B cell (primary cell): ENCODE data around the gene FBLIM1. TPM values are rescaled to one million over a fixed set of nuclear protein-coding genes. Genes with fewer than 3 reads are reported as not detected.

Experiments used
- ATAC-seq: fragments of 200-7000 bp; cut with Tn5 transposase; one replicate; pipeline ENCODE4 v1.10.0; 2021; ENCODE audit warnings: low read depth, mild to moderate bottlenecking, moderate number of reproducible peaks, moderate library complexity
- CTCF ChIA-PET: fragments of 350-600 bp; sonication (Branson Sonifier 250); formaldehyde crosslinking; loops from one replicate; lab custom pipeline; 2021; ENCODE audit warnings: antibody characterized with exemption, inconsistent platforms; lab: Charles Lee
- POLR2A ChIA-PET: fragments of 350-600 bp; sonication (Branson Sonifier 250); formaldehyde crosslinking; loops from one replicate; lab custom pipeline; 2021; ENCODE audit warnings: antibody characterized with exemption; lab: Charles Lee
- DNase-seq: peaks from one replicate; pipeline ENCODE4 v3.0.0; 2013
- H2AFZ ChIP-seq: 2 replicates; pipeline ENCODE4 v1.6.1; 2012; ENCODE audit warnings: mild to moderate bottlenecking, low read depth, low read length; ENCODE audit not compliant: insufficient read depth, poor library complexity, severe bottlenecking
- H3K27ac ChIP-seq, 2 donors: 1 replicate in 1 of 2; 2 replicates in 1 of 2; pipeline ENCODE4 v1.5.1; 2012 to 2013; ENCODE audit warnings: low read length in 2 of 2, mild to moderate bottlenecking in 2 of 2, moderate library complexity in 1 of 2
- H3K27me3 ChIP-seq, 4 experiments: fragments of 200-600 bp in 1 of 4; sonication (generic) in 1 of 4; replicated peaks in 1 of 4; 1 replicate in 2 of 4; 2 replicates in 2 of 4; pipeline versions ENCODE4 v1.6.1 to v1.7.0; 2013 to 2016; ENCODE audit warnings: low read length in 3 of 4, mild to moderate bottlenecking in 2 of 4, mixed read lengths in 1 of 4, moderate library complexity in 1 of 4; ENCODE audit not compliant: insufficient read depth in 4 of 4, control insufficient read depth in 3 of 4; ENCODE audit errors: control extremely low read depth in 1 of 4
- H3K36me3 ChIP-seq, 2 experiments: replicated peaks in 1 of 2; 1 replicate in 1 of 2; 2 replicates in 1 of 2; pipeline versions ENCODE4 v1.6.1 to v1.7.1; 2013; ENCODE audit warnings: low read length in 1 of 2; ENCODE audit not compliant: insufficient read depth in 2 of 2, control insufficient read depth in 1 of 2; ENCODE audit errors: control extremely low read depth in 1 of 2, extremely low read depth in 1 of 2
- H3K4me1 ChIP-seq, 2 donors: fragments of 200-600 bp in 1 of 2; sonication (generic) in 1 of 2; 1 replicate in 1 of 2; 2 replicates in 1 of 2; pipeline versions ENCODE4 v1.5.1 to v1.6.1; 2013 to 2017; ENCODE audit warnings: low read length in 2 of 2; ENCODE audit not compliant: control insufficient read depth in 2 of 2, insufficient read depth in 2 of 2
- H3K4me2 ChIP-seq: replicated peaks from 2 replicates; pipeline ENCODE3; 2012; ENCODE audit warnings: mild to moderate bottlenecking, low read depth, low read length; ENCODE audit not compliant: poor library complexity, severe bottlenecking
- H3K4me3 ChIP-seq, 5 experiments: fragments of 200-600 bp in 1 of 5; sonication (generic) in 1 of 5; 1 replicate in 3 of 5; 2 replicates in 2 of 5; pipeline versions ENCODE4 v1.5.1 to v1.7.0; 2011 to 2016; ENCODE audit warnings: low read length in 4 of 5, mild to moderate bottlenecking in 4 of 5, low read depth in 2 of 5, control low read depth in 1 of 5, moderate library complexity in 1 of 5; ENCODE audit not compliant: insufficient read depth in 1 of 5; ENCODE audit errors: control extremely low read depth in 1 of 5, extremely low read depth in 1 of 5
- H3K79me2 ChIP-seq: fragments of 200-600 bp; sonication (generic); one replicate; pipeline ENCODE4 v1.6.0; 2016; ENCODE audit warnings: low read length; ENCODE audit not compliant: control insufficient read depth, insufficient read depth
- H3K9ac ChIP-seq: fragments of 200-600 bp; sonication (generic); 2 replicates; pipeline ENCODE4 v1.6.1; 2017; ENCODE audit warnings: mild to moderate bottlenecking, low read length, moderate library complexity
- H3K9me3 ChIP-seq, 3 donors: one replicate each; pipeline versions ENCODE4 v1.6.1 to v1.7.1; 2013; ENCODE audit warnings: low read length in 2 of 3; ENCODE audit not compliant: control insufficient read depth in 2 of 3, insufficient read depth in 1 of 3; ENCODE audit errors: control extremely low read depth in 1 of 3
- H4K20me1 ChIP-seq: 2 replicates; pipeline ENCODE4 v1.6.0; 2012; ENCODE audit warnings: mild to moderate bottlenecking, low read length; ENCODE audit not compliant: insufficient read depth, control insufficient read depth, poor library complexity, severe bottlenecking
- H3K27ac Mint-ChIP-seq: one replicate; pipeline ENCODE4 v1.8.0; 2021; ENCODE audit warnings: mixed read lengths
- H3K27me3 Mint-ChIP-seq: one replicate; pipeline ENCODE4 v1.8.0; 2021; ENCODE audit warnings: mixed read lengths
- H3K4me1 Mint-ChIP-seq: one replicate; pipeline ENCODE4 v1.8.0; 2021; ENCODE audit warnings: mixed read lengths
- H3K4me3 Mint-ChIP-seq: one replicate; pipeline ENCODE4 v1.8.0; 2021; ENCODE audit warnings: mixed read lengths
- H3K9me3 Mint-ChIP-seq: one replicate; pipeline ENCODE4 v1.8.0; 2022; ENCODE audit warnings: mixed read lengths; ENCODE audit not compliant: insufficient read depth
- EZH2 ChIP-seq: IDR thresholded peaks from 2 replicates; pipeline ENCODE4 v1.6.1; 2012; ENCODE audit warnings: borderline replicate concordance, low read depth, mild to moderate bottlenecking, moderate library complexity, low read length; ENCODE audit not compliant: insufficient read depth, poor library complexity, severe bottlenecking
- WGBS: methylation state at CpG from one replicate; pipeline ENCODE4 v1.1.5; 2013; ENCODE audit warnings: missing lambda C conversion rate; ENCODE audit not compliant: insufficient coverage; 5-methylcytosine and 5-hydroxymethylcytosine counted together
- intact Hi-C: fragments of 100-400 bp; cut with micrococcal nuclease; formaldehyde crosslinking; loops from one replicate; pipeline ENCODE4 v1.10.0; 2022
- polyA plus RNA-seq: library from polyadenylated mRNA; depleted of rRNA; stranded (reverse); fragments of >200 nt; gene quantifications from 2 replicates; pipeline ENCODE4 v1.2.3, GENCODE V29; 2012
- total RNA-seq, 2 donors: library from RNA; stranded (reverse); fragments of 120-200 nt in 1 of 2; gene quantifications; 1 replicate in 1 of 2; 2 replicates in 1 of 2; pipeline versions ENCODE4 v1.2.3 to v1.2.4, GENCODE V29; 2013 to 2022
- TF ChIP-seq, protein P1 (sequence below): fragments of 200-600 bp; IDR thresholded peaks from one replicate; pipeline ENCODE4 v1.8.0; 2022; ENCODE audit warnings: antibody characterized with exemption, mild to moderate bottlenecking

Gene FBLIM1
- total and polyA plus RNA-seq, 2 donors (not counting 1 experiment from before 2014, with no cell fraction given): not detected

DNA sequence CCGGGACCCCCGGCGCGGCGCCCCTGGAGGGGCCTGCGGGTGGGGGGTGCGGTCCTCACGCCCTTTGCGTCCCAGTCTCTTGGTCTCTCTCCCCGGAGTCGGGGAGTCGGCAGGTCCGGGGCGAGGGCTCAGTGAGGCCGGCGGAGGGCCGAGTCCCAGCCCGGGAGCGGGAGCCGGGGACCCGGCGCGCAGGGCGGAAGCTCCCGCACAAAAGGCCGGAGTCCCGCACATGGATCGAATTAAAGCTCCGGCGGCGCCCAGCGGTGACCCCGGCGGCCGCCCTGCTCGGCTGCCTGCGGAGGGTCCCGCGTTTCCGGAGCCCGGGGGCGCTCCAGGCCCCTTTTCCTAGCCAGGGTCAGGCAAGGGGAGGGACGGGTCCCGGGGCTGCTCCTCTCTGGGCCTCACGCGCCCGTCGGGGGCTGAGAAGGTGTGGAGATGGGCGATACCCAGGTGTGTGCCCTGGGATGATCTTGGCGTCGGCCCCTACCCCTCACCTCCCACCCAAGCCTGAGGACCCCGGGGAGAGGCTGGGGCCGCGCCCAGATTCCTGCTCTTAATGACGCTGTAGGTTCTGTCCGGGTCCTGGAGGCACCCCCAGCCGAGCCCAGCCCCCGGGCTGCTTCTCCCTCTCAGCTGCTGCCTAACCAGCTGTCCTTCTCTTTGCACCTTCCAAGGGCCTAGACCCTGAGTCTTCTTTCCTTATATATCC, 512 bp downstream of the FBLIM1 start:
- H3K27me3 ChIP-seq: peaks cover 0 to 51% (median 29%) of the 10 kb centered on the region in 4 experiments
- peak overlapping the region; percentile 78 for H3K4me2 ChIP-seq

More for the DNA sequence above, 512 bp downstream of the FBLIM1 start:
- Histone ChIP-seq H3K27ac (no peak overlapping the region), H4K20me1 (no peaks in the 10 kb centered on the region), H2AFZ (no peak overlapping the region), H3K4me3 (peak overlapping the region in 3 of 5 experiments; percentile 15 to 42 (median 25)), H3K36me3 (no peaks in the 10 kb centered on the region), H3K9ac (peak overlapping the region; percentile 35), H3K4me1 (peaks cover 20 to 25% of the 10 kb centered on the region in 2 donors), H3K79me2 (no peaks in the 10 kb centered on the region), H3K9me3 (peaks cover 0 to 10% (median 0%) of the 10 kb centered on the region in 3 donors)
- TF ChIP-seq, protein P1, sequence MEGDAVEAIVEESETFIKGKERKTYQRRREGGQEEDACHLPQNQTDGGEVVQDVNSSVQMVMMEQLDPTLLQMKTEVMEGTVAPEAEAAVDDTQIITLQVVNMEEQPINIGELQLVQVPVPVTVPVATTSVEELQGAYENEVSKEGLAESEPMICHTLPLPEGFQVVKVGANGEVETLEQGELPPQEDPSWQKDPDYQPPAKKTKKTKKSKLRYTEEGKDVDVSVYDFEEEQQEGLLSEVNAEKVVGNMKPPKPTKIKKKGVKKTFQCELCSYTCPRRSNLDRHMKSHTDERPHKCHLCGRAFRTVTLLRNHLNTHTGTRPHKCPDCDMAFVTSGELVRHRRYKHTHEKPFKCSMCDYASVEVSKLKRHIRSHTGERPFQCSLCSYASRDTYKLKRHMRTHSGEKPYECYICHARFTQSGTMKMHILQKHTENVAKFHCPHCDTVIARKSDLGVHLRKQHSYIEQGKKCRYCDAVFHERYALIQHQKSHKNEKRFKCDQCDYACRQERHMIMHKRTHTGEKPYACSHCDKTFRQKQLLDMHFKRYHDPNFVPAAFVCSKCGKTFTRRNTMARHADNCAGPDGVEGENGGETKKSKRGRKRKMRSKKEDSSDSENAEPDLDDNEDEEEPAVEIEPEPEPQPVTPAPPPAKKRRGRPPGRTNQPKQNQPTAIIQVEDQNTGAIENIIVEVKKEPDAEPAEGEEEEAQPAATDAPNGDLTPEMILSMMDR: no peak
- peak; percentile 90 for TF ChIP-seq EZH2
- ChIA-PET CTCF (interaction anchor here (1.6 kb wide), 1 partner anchor 18 kb away, joined by 6 read pairs; no protein-coding TSS in a partner anchor), POLR2A (interaction anchor here (0.5 kb wide), 1 partner anchor 32 kb away, joined by 13 read pairs; no protein-coding TSS in a partner anchor)
- no peak for ATAC-seq
- peaks cover 24% of the 10 kb centered on the region for H3K4me1 Mint-ChIP-seq
- no peaks in the 10 kb centered on the region for H3K9me3 Mint-ChIP-seq
- DNase-seq: peak; percentile 36
- 5% methylated on average over 56 of the region's 58 CpGs for WGBS
- H3K27me3 Mint-ChIP-seq: peaks cover 49% of the 10 kb centered on the region
- intact Hi-C loops: no loop called here
- no peak overlapping the region for H3K27ac Mint-ChIP-seq
- peak overlapping the region; percentile 63 for H3K4me3 Mint-ChIP-seq
